BJ (cell line): Measurements from ENCODE around the gene SREK1IP1. TPM values are rescaled to one million over a fixed set of nuclear protein-coding genes. Genes with fewer than 3 reads are reported as not detected.

Source experiments
- CTCF ChIA-PET: fragments of 350-600 bp; formaldehyde crosslinking; extraction: SDS; loops from one replicate; lab custom pipeline; 2021; ENCODE audit warnings: antibody characterized with exemption, inconsistent platforms; lab: Yijun Ruan, JAX
- POLR2A ChIA-PET: fragments of 300-600 bp; sonication (Branson Sonifier 250); formaldehyde crosslinking; extraction: SDS; loops from one replicate; lab custom pipeline; 2021; ENCODE audit warnings: antibody characterized with exemption; lab: Charles Lee
- DNase-seq: peaks from one replicate; pipeline ENCODE4 v3.0.0-alpha.2; 2011; ENCODE audit warnings: low read depth
- H3K27me3 ChIP-seq: 2 replicates; pipeline ENCODE4 v1.6.0; 2011; ENCODE audit warnings: low read length; ENCODE audit not compliant: control insufficient read depth, insufficient read depth
- H3K36me3 ChIP-seq: 2 replicates; pipeline ENCODE4 v1.5.1; 2011; ENCODE audit warnings: low read length; ENCODE audit not compliant: control insufficient read depth, insufficient read depth
- H3K4me3 ChIP-seq: 2 replicates; pipeline ENCODE4 v1.5.1; 2011; ENCODE audit warnings: low read depth, mild to moderate bottlenecking, control low read depth, low read length
- polyA plus RNA-seq: library from polyadenylated mRNA; depleted of rRNA; stranded (reverse); fragments of >200 nt; gene quantifications from 2 replicates; pipeline ENCODE4 v1.2.3, GENCODE V29; 2011
- TF ChIP-seq, protein P1 (sequence below): IDR thresholded peaks from 2 replicates; pipeline ENCODE4 v1.5.1; 2011; ENCODE audit warnings: low read depth, mild to moderate bottlenecking, control low read depth, inconsistent platforms, low read length, moderate library complexity; ENCODE audit not compliant: insufficient read depth

SREK1IP1 gene
- polyA plus RNA-seq, 1 experiment = 2.8 TPM

DNA sequence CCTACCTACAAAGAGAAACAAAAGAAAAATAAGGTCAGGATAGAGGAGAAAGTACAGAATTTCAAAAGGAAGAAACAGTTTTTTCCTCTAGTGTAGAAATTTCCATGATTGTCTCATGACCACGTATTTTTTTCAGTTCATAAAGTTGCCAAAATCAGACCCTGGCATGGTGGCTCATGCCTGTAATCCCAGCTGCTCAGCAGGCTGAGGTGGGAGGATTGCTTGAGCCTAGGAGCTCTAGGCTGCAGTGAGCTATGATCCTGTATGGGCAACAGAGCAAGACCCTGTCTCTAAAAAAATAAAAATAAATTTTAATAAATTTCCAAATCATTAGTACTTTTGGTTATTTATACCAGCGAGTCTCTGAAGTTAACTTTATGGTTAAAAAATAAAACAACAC lies 38.0 kb upstream of the SREK1IP1 start:
- Histone ChIP-seq H3K4me3 (no peak overlapping the region), H3K36me3 (peaks cover 1% of the 10 kb centered on the region; the same call in 1 of the 2 replicates), H3K27me3 (no peaks in the 10 kb centered on the region)
- TF ChIP-seq, protein P1, sequence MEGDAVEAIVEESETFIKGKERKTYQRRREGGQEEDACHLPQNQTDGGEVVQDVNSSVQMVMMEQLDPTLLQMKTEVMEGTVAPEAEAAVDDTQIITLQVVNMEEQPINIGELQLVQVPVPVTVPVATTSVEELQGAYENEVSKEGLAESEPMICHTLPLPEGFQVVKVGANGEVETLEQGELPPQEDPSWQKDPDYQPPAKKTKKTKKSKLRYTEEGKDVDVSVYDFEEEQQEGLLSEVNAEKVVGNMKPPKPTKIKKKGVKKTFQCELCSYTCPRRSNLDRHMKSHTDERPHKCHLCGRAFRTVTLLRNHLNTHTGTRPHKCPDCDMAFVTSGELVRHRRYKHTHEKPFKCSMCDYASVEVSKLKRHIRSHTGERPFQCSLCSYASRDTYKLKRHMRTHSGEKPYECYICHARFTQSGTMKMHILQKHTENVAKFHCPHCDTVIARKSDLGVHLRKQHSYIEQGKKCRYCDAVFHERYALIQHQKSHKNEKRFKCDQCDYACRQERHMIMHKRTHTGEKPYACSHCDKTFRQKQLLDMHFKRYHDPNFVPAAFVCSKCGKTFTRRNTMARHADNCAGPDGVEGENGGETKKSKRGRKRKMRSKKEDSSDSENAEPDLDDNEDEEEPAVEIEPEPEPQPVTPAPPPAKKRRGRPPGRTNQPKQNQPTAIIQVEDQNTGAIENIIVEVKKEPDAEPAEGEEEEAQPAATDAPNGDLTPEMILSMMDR = no peak
- ChIA-PET CTCF (interaction anchor here (1.2 to 1.7 kb wide), 2 partner anchors 12 to 84 kb away, joined by 3 to 5 read pairs; no protein-coding TSS in a partner anchor), POLR2A (no interaction called here)
- DNase-seq = no peak

DNA sequence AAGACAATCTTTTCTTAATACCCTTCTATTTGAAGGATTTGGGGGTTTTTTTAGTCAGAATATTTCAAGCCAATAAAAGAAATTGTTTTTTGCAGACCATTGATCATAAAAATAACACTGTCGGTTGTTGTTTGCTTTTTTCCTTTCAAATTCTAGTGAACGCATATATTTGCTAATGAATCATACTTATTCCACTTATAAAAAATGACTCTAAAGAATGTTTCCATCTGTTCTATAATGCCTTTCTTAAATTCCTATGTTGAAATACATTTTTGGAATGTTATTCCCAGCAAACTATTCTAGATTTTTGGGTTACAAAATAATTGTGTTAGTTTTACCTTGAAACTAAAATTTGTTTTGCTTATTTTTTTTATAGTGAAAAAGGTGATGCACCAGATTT lies 32.4 kb upstream of the SREK1IP1 start:
- Histone ChIP-seq H3K36me3 (peaks cover 1% of the 10 kb centered on the region; the same call in 1 of the 2 replicates), H3K4me3 (no peak overlapping the region), H3K27me3 (no peaks in the 10 kb centered on the region)
- CTCF ChIA-PET = no interaction called here
- TF ChIP-seq, protein P1 = no peak
- POLR2A ChIA-PET = no interaction called here
- no peak for DNase-seq

DNA sequence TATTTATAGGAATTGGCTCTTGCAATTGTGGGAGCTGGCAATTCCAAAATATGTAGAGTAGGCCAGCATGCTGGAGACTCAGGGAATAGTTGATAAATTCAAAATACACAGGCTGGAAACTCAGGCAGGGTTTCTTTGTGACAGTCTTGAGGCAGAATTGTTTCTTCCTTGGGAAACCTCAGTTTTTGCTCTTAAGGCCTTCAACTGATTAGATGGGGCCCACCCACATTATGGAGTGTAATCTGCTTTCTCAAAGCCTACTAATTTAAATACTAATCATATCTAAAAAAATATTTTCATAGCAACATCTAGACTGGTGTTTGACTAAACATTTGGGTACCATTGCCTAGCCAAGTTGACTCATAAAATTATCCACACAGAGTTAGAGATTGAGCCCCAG lies 27.8 kb upstream of the SREK1IP1 start:
- Histone ChIP-seq H3K4me3 (no peak overlapping the region), H3K36me3 (no peaks in the 10 kb centered on the region), H3K27me3 (no peaks in the 10 kb centered on the region)
- ChIA-PET POLR2A (no interaction called here), CTCF (no interaction called here)
- TF ChIP-seq, protein P1 = no peak
- DNase-seq = no peak

DNA sequence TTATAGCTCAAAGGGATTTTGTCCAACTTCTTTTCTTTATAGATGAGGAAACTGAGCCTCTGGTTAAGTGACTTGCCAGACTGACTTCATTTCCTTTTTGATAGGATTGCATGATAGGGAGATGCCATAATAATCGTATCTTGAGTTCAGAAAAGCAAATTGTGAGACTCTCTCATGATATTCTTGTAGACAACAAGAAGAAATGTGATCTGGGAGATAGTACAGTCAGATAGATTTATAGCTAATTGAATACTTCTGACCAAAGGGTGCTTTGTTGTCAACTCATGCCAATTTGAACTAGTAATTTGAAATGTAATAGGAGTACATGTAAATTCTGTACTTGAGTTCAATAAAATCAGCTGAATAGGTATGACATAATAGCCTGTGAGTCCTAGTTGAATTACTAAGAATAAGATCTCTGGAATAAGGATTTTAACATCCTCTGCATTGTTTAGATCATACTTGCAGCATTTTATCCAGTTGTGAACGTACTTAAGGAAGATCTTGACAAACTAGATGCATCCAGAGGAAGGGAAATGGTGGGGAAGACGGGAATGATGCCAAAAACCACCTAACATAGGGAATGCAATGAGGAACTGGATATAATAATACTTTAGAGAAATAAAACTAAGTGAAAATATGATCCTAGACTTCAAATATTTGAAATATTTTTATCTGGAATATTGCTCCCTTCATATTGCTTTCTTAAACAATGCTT lies 25.7 kb upstream of the SREK1IP1 start:
- Histone ChIP-seq H3K36me3 (no peaks in the 10 kb centered on the region), H3K4me3 (no peak overlapping the region), H3K27me3 (no peaks in the 10 kb centered on the region)
- TF ChIP-seq, protein P1 = no peak
- ChIA-PET CTCF (interaction anchor here (1.0 to 1.2 kb wide), 3 partner anchors 13 to 565 kb away, joined by 3 to 5 read pairs (median 4); no protein-coding TSS in a partner anchor), POLR2A (no interaction called here)
- DNase-seq = no peak

DNA sequence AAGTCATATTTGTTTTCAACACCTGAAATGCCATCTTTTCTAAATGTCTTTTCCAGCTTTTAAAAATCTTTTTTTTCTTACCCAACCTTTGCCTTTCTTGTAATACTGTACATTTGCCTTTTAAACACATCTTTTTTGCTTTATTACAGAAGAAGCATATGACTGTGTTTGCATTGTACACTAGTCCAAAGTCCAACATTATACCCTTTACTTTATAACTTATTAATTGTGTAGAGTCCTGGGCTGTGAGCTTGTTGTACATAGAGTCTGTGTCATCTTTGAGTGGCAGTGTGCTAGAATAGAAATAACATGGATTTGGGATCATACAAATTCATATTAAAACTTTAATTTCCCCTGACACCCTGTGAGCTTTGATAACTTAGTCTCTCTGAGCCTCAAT lies 24.0 kb upstream of the SREK1IP1 start:
- H3K4me3 ChIP-seq = no peak overlapping the region
- CTCF ChIA-PET = no interaction called here
- TF ChIP-seq, protein P1 = no peak
- POLR2A ChIA-PET = no interaction called here
- no peaks in the 10 kb centered on the region for H3K36me3 ChIP-seq
- no peak for DNase-seq
- no peaks in the 10 kb centered on the region for H3K27me3 ChIP-seq
